ENCODE measurements around the gene EGLN3. TPM values are rescaled to one million over a fixed set of nuclear protein-coding genes. Genes with fewer than 3 reads are reported as not detected.
A peak's percentile ranks its signal among the peaks of the same experiment; 100 is the strongest.

The EGLN3 gene
- total and polyA plus RNA-seq, 10 of the 15 experiments (the other 5 are each of a cell fraction or from before 2014, with no cell fraction given) = 0.42 to 8.1 (median 2.0) TPM

GRCh38 chr14:33938131-33938949 is 12.5 kb downstream of the EGLN3 start (continued):
- TF ChIP-seq ZBTB40 (IDR thresholded peaks at IDR 0.05; ENCODE audit: borderline replicate concordance) (peak; percentile 23; the same call in 1 of the 2 replicates), SMAD1 (IDR thresholded peaks at IDR 0.05; ENCODE audit: low read depth, partially characterized antibody) (peak; percentile 80), EED (IDR thresholded peaks at IDR 0.05; ENCODE audit: low read depth) (no peak), DPF2 (IDR thresholded peaks at IDR 0.05) (peak; percentile 64; the same call in 1 of the 2 replicates), POLR2AphosphoS2 (IDR thresholded peaks at IDR 0.05; ENCODE audit: low read depth, low read length) (peak; percentile 26; the same call in 1 of the 2 replicates), BACH1 (IDR thresholded peaks at IDR 0.05; ENCODE audit: borderline replicate concordance) (no peak), TCF3 (IDR thresholded peaks at IDR 0.05; ENCODE audit: borderline replicate concordance, insufficient read depth, low read depth, low read length) (no peak), ZBED1 (IDR thresholded peaks at IDR 0.05; ENCODE audit: borderline replicate concordance) (no peak), SMARCA5 (IDR thresholded peaks at IDR 0.05) (0 out of 2 replicates have a peak, but pooled peaks have one; percentile 22), CREM (IDR thresholded peaks at IDR 0.05; ENCODE audit: low read depth) (no peak), POLR2AphosphoS5 (IDR thresholded peaks at IDR 0.05; ENCODE audit: low read length) (no peak), MEF2A (IDR thresholded peaks at IDR 0.05; ENCODE audit: insufficient read depth, low read depth, low read length) (no peak), STAT1 (conservative IDR thresholded peaks at IDR 0.05) (no peak), TCF12 (IDR thresholded peaks at IDR 0.05; ENCODE audit: low read depth, low read length) (no peak), GATAD2B (conservative IDR thresholded peaks at IDR 0.05; ENCODE audit: low read depth) (no peak; the same call in 1 of the 2 replicates)
- TF ChIP-seq, protein P1, sequence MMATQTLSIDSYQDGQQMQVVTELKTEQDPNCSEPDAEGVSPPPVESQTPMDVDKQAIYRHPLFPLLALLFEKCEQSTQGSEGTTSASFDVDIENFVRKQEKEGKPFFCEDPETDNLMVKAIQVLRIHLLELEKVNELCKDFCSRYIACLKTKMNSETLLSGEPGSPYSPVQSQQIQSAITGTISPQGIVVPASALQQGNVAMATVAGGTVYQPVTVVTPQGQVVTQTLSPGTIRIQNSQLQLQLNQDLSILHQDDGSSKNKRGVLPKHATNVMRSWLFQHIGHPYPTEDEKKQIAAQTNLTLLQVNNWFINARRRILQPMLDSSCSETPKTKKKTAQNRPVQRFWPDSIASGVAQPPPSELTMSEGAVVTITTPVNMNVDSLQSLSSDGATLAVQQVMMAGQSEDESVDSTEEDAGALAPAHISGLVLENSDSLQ (IDR thresholded peaks at IDR 0.05) = peak; percentile 95
- TF ChIP-seq, protein P2, sequence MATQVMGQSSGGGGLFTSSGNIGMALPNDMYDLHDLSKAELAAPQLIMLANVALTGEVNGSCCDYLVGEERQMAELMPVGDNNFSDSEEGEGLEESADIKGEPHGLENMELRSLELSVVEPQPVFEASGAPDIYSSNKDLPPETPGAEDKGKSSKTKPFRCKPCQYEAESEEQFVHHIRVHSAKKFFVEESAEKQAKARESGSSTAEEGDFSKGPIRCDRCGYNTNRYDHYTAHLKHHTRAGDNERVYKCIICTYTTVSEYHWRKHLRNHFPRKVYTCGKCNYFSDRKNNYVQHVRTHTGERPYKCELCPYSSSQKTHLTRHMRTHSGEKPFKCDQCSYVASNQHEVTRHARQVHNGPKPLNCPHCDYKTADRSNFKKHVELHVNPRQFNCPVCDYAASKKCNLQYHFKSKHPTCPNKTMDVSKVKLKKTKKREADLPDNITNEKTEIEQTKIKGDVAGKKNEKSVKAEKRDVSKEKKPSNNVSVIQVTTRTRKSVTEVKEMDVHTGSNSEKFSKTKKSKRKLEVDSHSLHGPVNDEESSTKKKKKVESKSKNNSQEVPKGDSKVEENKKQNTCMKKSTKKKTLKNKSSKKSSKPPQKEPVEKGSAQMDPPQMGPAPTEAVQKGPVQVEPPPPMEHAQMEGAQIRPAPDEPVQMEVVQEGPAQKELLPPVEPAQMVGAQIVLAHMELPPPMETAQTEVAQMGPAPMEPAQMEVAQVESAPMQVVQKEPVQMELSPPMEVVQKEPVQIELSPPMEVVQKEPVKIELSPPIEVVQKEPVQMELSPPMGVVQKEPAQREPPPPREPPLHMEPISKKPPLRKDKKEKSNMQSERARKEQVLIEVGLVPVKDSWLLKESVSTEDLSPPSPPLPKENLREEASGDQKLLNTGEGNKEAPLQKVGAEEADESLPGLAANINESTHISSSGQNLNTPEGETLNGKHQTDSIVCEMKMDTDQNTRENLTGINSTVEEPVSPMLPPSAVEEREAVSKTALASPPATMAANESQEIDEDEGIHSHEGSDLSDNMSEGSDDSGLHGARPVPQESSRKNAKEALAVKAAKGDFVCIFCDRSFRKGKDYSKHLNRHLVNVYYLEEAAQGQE (IDR thresholded peaks at IDR 0.05; ENCODE audit: low read depth, low read length) = no peak
- TF ChIP-seq, protein P3, sequence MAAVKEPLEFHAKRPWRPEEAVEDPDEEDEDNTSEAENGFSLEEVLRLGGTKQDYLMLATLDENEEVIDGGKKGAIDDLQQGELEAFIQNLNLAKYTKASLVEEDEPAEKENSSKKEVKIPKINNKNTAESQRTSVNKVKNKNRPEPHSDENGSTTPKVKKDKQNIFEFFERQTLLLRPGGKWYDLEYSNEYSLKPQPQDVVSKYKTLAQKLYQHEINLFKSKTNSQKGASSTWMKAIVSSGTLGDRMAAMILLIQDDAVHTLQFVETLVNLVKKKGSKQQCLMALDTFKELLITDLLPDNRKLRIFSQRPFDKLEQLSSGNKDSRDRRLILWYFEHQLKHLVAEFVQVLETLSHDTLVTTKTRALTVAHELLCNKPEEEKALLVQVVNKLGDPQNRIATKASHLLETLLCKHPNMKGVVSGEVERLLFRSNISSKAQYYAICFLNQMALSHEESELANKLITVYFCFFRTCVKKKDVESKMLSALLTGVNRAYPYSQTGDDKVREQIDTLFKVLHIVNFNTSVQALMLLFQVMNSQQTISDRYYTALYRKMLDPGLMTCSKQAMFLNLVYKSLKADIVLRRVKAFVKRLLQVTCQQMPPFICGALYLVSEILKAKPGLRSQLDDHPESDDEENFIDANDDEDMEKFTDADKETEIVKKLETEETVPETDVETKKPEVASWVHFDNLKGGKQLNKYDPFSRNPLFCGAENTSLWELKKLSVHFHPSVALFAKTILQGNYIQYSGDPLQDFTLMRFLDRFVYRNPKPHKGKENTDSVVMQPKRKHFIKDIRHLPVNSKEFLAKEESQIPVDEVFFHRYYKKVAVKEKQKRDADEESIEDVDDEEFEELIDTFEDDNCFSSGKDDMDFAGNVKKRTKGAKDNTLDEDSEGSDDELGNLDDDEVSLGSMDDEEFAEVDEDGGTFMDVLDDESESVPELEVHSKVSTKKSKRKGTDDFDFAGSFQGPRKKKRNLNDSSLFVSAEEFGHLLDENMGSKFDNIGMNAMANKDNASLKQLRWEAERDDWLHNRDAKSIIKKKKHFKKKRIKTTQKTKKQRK (IDR thresholded peaks at IDR 0.05; ENCODE audit: low read depth, low read length) = no peak

Data from GM12878 (cell line).